Left ventricle myocardium inferior (tissue), 1 donor: ENCODE measurements around the gene TAS1R2. TPM values are rescaled to one million over a fixed set of nuclear protein-coding genes. Genes with fewer than 3 reads are reported as not detected.
"Not testable (repeated sequence)": the region's sequence is repeated elsewhere in the genome, so short reads cannot be mapped to it uniquely, and the experiment has no call there.

Experiments
- DNase-seq: peaks from one replicate; pipeline ENCODE4 v3.0.0-alpha.2; 2020
- H3K27ac ChIP-seq: fragments of 200-600 bp; replicated peaks from 2 replicates; pipeline ENCODE4 v1.8.0; 2021
- H3K27me3 ChIP-seq: fragments of 200-600 bp; 2 replicates; pipeline ENCODE4 v1.8.0; 2021; ENCODE audit warnings: low read depth
- H3K36me3 ChIP-seq: fragments of 200-600 bp; 2 replicates; pipeline ENCODE4 v1.8.0; 2021
- H3K4me1 ChIP-seq: fragments of 200-600 bp; 2 replicates; pipeline ENCODE4 v1.8.0; 2021
- H3K4me3 ChIP-seq: fragments of 200-600 bp; 2 replicates; pipeline ENCODE4 v1.8.0; 2021; ENCODE audit warnings: mild to moderate bottlenecking, moderate library complexity
- H3K9me3 ChIP-seq: fragments of 200-600 bp; replicated peaks from 2 replicates; pipeline ENCODE4 v1.8.0; 2021
- CTCF ChIP-seq: fragments of 200-600 bp; IDR thresholded peaks from 2 replicates; pipeline ENCODE4 v1.8.0; 2021; ENCODE audit warnings: antibody characterized with exemption, mild to moderate bottlenecking, borderline replicate concordance
- intact Hi-C: fragments of 100-400 bp; cut with micrococcal nuclease; formaldehyde crosslinking; loops from one replicate; pipeline ENCODE4 v1.11.0; 2022
- total RNA-seq: library from RNA; stranded (reverse); fragmentation: NEBNext Ultra II Directional; extraction: Animal tissue kit (Norgen Biotek cat#: 25700); gene quantifications from one replicate; pipeline ENCODE4 v1.2.1, GENCODE V29; 2021
- donor health status: DM: no; HTN: yes; CAD: no; lungs with severe emphysema.

Gene TAS1R2
- total RNA-seq, 1 donor from 2014 or later = not detected

- Histone ChIP-seq H3K4me1 (peaks cover 9% of the 10 kb centered on the region), H3K4me3 (no peak overlapping the region), H3K9me3 (no peaks in the 10 kb centered on the region), H3K36me3 (no peaks in the 10 kb centered on the region), H3K27ac (no peak overlapping the region), H3K27me3 (peaks cover 21% of the 10 kb centered on the region)
- intact Hi-C loops = no loop called here
- DNase-seq = no peak
- no peak for TF ChIP-seq CTCF
These were observed 12.7 kb upstream of the TAS1R2 start for GRCh38 chr1:18872071-18872611.

- Histone ChIP-seq H3K27ac (no peak overlapping the region), H3K9me3 (no peaks in the 10 kb centered on the region), H3K4me3 (no peak overlapping the region), H3K4me1 (peaks cover 9% of the 10 kb centered on the region), H3K36me3 (no peaks in the 10 kb centered on the region), H3K27me3 (peaks cover 26% of the 10 kb centered on the region)
- intact Hi-C loops = no loop called here
- TF ChIP-seq CTCF = no peak
- no peak for DNase-seq
These were observed 12.1 kb upstream of the TAS1R2 start for GRCh38 chr1:18871401-18872070.

- intact Hi-C loops = no loop called here
- Histone ChIP-seq H3K27me3 (peaks cover 30% of the 10 kb centered on the region), H3K4me1 (peaks cover 9% of the 10 kb centered on the region), H3K27ac (no peak overlapping the region), H3K4me3 (no peak overlapping the region), H3K9me3 (no peaks in the 10 kb centered on the region), H3K36me3 (no peaks in the 10 kb centered on the region)
- no peak for DNase-seq
- TF ChIP-seq CTCF = no peak
These were observed 11.5 kb upstream of the TAS1R2 start for GRCh38 chr1:18870957-18871356.

- H3K4me3 ChIP-seq, H3K9me3 ChIP-seq, H3K27ac ChIP-seq, H3K36me3 ChIP-seq, H3K4me1 ChIP-seq, DNase-seq, intact Hi-C loops: not testable (repeated sequence)
- peaks cover 34% of the 10 kb centered on the region for H3K27me3 ChIP-seq
These were observed 11.1 kb upstream of the TAS1R2 start for GRCh38 chr1:18870595-18870865.

- TF ChIP-seq CTCF = no peak
- Histone ChIP-seq H3K36me3 (no peaks in the 10 kb centered on the region), H3K9me3 (no peaks in the 10 kb centered on the region), H3K27me3 (peaks cover 39% of the 10 kb centered on the region), H3K4me1 (peaks cover 4% of the 10 kb centered on the region), H3K27ac (no peak overlapping the region), H3K4me3 (no peak overlapping the region)
- intact Hi-C loops = no loop called here
- DNase-seq = no peak
These were observed 10.6 kb upstream of the TAS1R2 start for GRCh38 chr1:18869847-18870594.
